Neural cell (in vitro differentiated cells): Measurements from ENCODE around the gene ALG5. TPM values are rescaled to one million over a fixed set of nuclear protein-coding genes. Genes with fewer than 3 reads are reported as not detected.

Experiments used
- H2AFZ ChIP-seq: fragments of 200-600, 300-800 bp; sonication (generic), shearing (Covaris generic); 2 replicates; pipeline ENCODE4 v1.6.0; 2014; ENCODE audit warnings: low read depth, mild to moderate bottlenecking, antibody characterized with exemption, low read length, moderate library complexity
- H3F3A ChIP-seq: fragments of 200-600 bp; shearing (Covaris generic); 2 replicates; pipeline ENCODE4 v1.6.1; 2016; ENCODE audit warnings: mild to moderate bottlenecking, moderate library complexity, mixed read lengths, antibody characterized with exemption, low read length; ENCODE audit not compliant: insufficient read depth, poor library complexity, severe bottlenecking
- H3K27ac ChIP-seq: fragments of 200-600, 300-800 bp; sonication (generic), shearing (Covaris generic); 2 replicates; pipeline ENCODE4 v1.5.1; 2014; ENCODE audit warnings: mild to moderate bottlenecking, low read length, moderate library complexity
- H3K27me3 ChIP-seq: fragments of 300-800, 200-600 bp; sonication (generic), shearing (Covaris generic); 2 replicates; pipeline ENCODE4 v1.6.0; 2014; ENCODE audit warnings: mild to moderate bottlenecking, low read depth, low read length, moderate library complexity; ENCODE audit not compliant: insufficient read depth
- H3K36me3 ChIP-seq: fragments of 300-800, 200-600 bp; sonication (generic), shearing (Covaris generic); 2 replicates; pipeline ENCODE4 v1.5.1; 2014; ENCODE audit warnings: mild to moderate bottlenecking, antibody characterized with exemption, low read length, moderate library complexity; ENCODE audit not compliant: insufficient read depth
- H3K4me2 ChIP-seq: fragments of 300-800, 200-600 bp; sonication (generic), shearing (Covaris generic); 2 replicates; pipeline ENCODE4 v1.6.0; 2014; ENCODE audit warnings: mild to moderate bottlenecking, low read length
- H3K4me3 ChIP-seq: fragments of 300-800, 200-600 bp; sonication (generic), shearing (Covaris generic); 2 replicates; pipeline ENCODE4 v1.5.1; 2014; ENCODE audit warnings: mild to moderate bottlenecking, low read length, moderate library complexity
- H3K79me2 ChIP-seq: fragments of 200-600 bp; shearing (Covaris generic); replicated peaks from 2 replicates; pipeline ENCODE4 v1.6.0; 2014; ENCODE audit warnings: mild to moderate bottlenecking, low read length, moderate library complexity; ENCODE audit not compliant: insufficient read depth
- H3K9ac ChIP-seq: fragments of 300-800, 200-600 bp; sonication (generic), shearing (Covaris generic); 2 replicates; pipeline ENCODE4 v1.6.1; 2016; ENCODE audit warnings: mild to moderate bottlenecking, low read length, mixed read lengths
- H3K9me2 ChIP-seq: fragments of 200-600 bp; shearing (Covaris generic); 2 replicates; pipeline ENCODE4 v1.6.1; 2016; ENCODE audit warnings: mild to moderate bottlenecking, low read length, mixed read lengths; ENCODE audit not compliant: insufficient read depth
- H3K9me3 ChIP-seq: fragments of 200-600, 300-800 bp; sonication (generic), shearing (Covaris generic); 2 replicates; pipeline ENCODE4 v1.6.1; 2016; ENCODE audit warnings: mild to moderate bottlenecking, mixed run types, low read length, moderate library complexity, mixed read lengths
- H4K20me1 ChIP-seq: fragments of 200-600 bp; shearing (Covaris generic); 2 replicates; pipeline ENCODE4 v1.6.1; 2016; ENCODE audit warnings: mild to moderate bottlenecking, mixed run types; ENCODE audit not compliant: insufficient read depth
- CTCF ChIP-seq: fragments of 450-650 bp; IDR thresholded peaks from 2 replicates; pipeline ENCODE4 v1.5.1; 2014; ENCODE audit warnings: antibody characterized with exemption, mild to moderate bottlenecking, moderate library complexity; ENCODE audit not compliant: poor library complexity, severe bottlenecking
- EP300 ChIP-seq: fragments of 450-650 bp; conservative IDR thresholded peaks from 2 replicates; pipeline ENCODE4 v1.6.1; 2014; ENCODE audit warnings: antibody characterized with exemption, mild to moderate bottlenecking, moderate library complexity; ENCODE audit not compliant: poor library complexity, severe bottlenecking
- EZH2 ChIP-seq: fragments of 200-600, 300-800 bp; shearing (Covaris generic), sonication (generic); IDR thresholded peaks from 2 replicates; pipeline ENCODE4 v1.6.1; 2014; ENCODE audit warnings: antibody characterized with exemption, low read length, borderline replicate concordance, mild to moderate bottlenecking; ENCODE audit not compliant: insufficient read depth, poor library complexity, severe bottlenecking
- MXI1 ChIP-seq: fragments of 450-650 bp; conservative IDR thresholded peaks from 2 replicates; pipeline ENCODE4 v1.6.1; 2014; ENCODE audit warnings: antibody characterized with exemption, mild to moderate bottlenecking; ENCODE audit not compliant: poor library complexity, severe bottlenecking
- POLR2AphosphoS5 ChIP-seq: IDR thresholded peaks from 2 replicates; pipeline ENCODE4 v1.6.1; 2012
- RAD21 ChIP-seq: fragments of 450-650 bp; conservative IDR thresholded peaks from 2 replicates; pipeline ENCODE4 v1.6.1; 2014; ENCODE audit warnings: antibody characterized with exemption, mild to moderate bottlenecking, moderate library complexity
- REST ChIP-seq: IDR thresholded peaks from 2 replicates; pipeline ENCODE4 v1.6.1; 2012; ENCODE audit warnings: borderline replicate concordance
- SMC3 ChIP-seq: fragments of 450-650 bp; conservative IDR thresholded peaks from 2 replicates; pipeline ENCODE4 v1.6.1; 2014; ENCODE audit warnings: antibody characterized with exemption, mild to moderate bottlenecking, moderate library complexity; ENCODE audit not compliant: poor library complexity
- TAF1 ChIP-seq: IDR thresholded peaks from 2 replicates; pipeline ENCODE4 v1.6.1; 2012; ENCODE audit warnings: low read depth
- polyA plus RNA-seq: library from polyadenylated mRNA; depleted of rRNA; stranded (reverse); fragments of >200 nt; gene quantifications from 2 replicates; pipeline ENCODE4 v1.2.3, GENCODE V29; 2014

The ALG5 gene
- polyA plus RNA-seq, 1 donor from 2014 or later = 63.0 TPM

- H3K9ac ChIP-seq = no peak overlapping the region
- H3K27ac ChIP-seq = no peak overlapping the region
- H3K9me2 ChIP-seq = no peaks in the 10 kb centered on the region
- H4K20me1 ChIP-seq = no peaks in the 10 kb centered on the region
- no peak overlapping the region for H3K4me3 ChIP-seq
- no peak overlapping the region for H2AFZ ChIP-seq
- TF ChIP-seq RAD21 (no peak), EZH2 (no peak), TAF1 (no peak), EP300 (no peak), SMC3 (no peak), CTCF (no peak), REST (no peak), POLR2AphosphoS5 (no peak), MXI1 (no peak)
- no peaks in the 10 kb centered on the region for H3K27me3 ChIP-seq
- no peaks in the 10 kb centered on the region for H3F3A ChIP-seq
- no peaks in the 10 kb centered on the region for H3K79me2 ChIP-seq
- H3K36me3 ChIP-seq = no peaks in the 10 kb centered on the region
- H3K9me3 ChIP-seq = no peaks in the 10 kb centered on the region
- no peak overlapping the region for H3K4me2 ChIP-seq
These were observed 32.7 kb downstream of the ALG5 start for GRCh38 chr13:36966404-36966803.

- H3K4me3 ChIP-seq = no peak overlapping the region
- no peaks in the 10 kb centered on the region for H3K9me3 ChIP-seq
- H3K4me2 ChIP-seq = no peak overlapping the region
- TF ChIP-seq POLR2AphosphoS5 (no peak), RAD21 (no peak), CTCF (no peak), SMC3 (no peak), TAF1 (no peak)
- H3K36me3 ChIP-seq = no peaks in the 10 kb centered on the region
- H3K27ac ChIP-seq = no peak overlapping the region
- H3F3A ChIP-seq = no peaks in the 10 kb centered on the region
- no peaks in the 10 kb centered on the region for H3K9me2 ChIP-seq
- H3K9ac ChIP-seq = no peak overlapping the region
- no peaks in the 10 kb centered on the region for H3K27me3 ChIP-seq
- H3K79me2 ChIP-seq = no peaks in the 10 kb centered on the region
- H2AFZ ChIP-seq = no peak overlapping the region
- no peaks in the 10 kb centered on the region for H4K20me1 ChIP-seq
These were observed 33.4 kb downstream of the ALG5 start for GRCh38 chr13:36965767-36966166.
